Tibial nerve (tissue), 4 donors: ENCODE measurements around the gene TMC8. TPM values are rescaled to one million over a fixed set of nuclear protein-coding genes. Genes with fewer than 3 reads are reported as not detected.

Experiments
- DNase-seq, 2 donors: peaks; one replicate each; pipeline ENCODE4 v3.0.0-alpha.2; 2019; ENCODE audit warnings: low spot score in 2 of 2
- H3K27ac ChIP-seq, 4 donors: fragments of 200-600 bp; sonication (generic) in 3 of 4; one replicate each; pipeline ENCODE4 v1.5.1; 2017 to 2019; ENCODE audit warnings: mild to moderate bottlenecking in 1 of 4
- H3K27me3 ChIP-seq, 2 donors: fragments of 200-600 bp; sonication (generic) in 1 of 2; one replicate each; pipeline versions ENCODE4 v1.5.1 to v1.6.0; 2017 to 2019
- H3K36me3 ChIP-seq, 3 donors: fragments of 200-600 bp; sonication (generic); one replicate each; pipeline ENCODE4 v1.5.1; 2018 to 2019
- H3K4me1 ChIP-seq, 4 donors: fragments of 200-600 bp; sonication (generic) in 3 of 4; one replicate each; pipeline ENCODE4 v1.5.1; 2017 to 2019
- H3K4me3 ChIP-seq, 4 donors: fragments of 200-600 bp; sonication (generic) in 3 of 4; one replicate each; pipeline ENCODE4 v1.5.1; 2017 to 2019; ENCODE audit warnings: mild to moderate bottlenecking in 1 of 4, moderate library complexity in 1 of 4
- H3K9me3 ChIP-seq, 4 donors: fragments of 200-600 bp; sonication (generic) in 3 of 4; one replicate each; pipeline ENCODE4 v1.5.1; 2017 to 2019
- EP300 ChIP-seq, 2 donors: sonication (generic); formaldehyde crosslinking; IDR thresholded peaks; one replicate each; pipeline ENCODE4 v1.6.1; 2017; ENCODE audit warnings: antibody characterized with exemption in 2 of 2, mild to moderate bottlenecking in 1 of 2
- POLR2A ChIP-seq, 2 donors: fragments of 450-650 bp; IDR thresholded peaks; one replicate each; pipeline ENCODE4 v1.6.1; 2017; ENCODE audit warnings: antibody characterized with exemption in 2 of 2, mild to moderate bottlenecking in 2 of 2, moderate library complexity in 2 of 2
- WGBS, 2 donors: methylation state at CpG; one replicate each; pipeline ENCODE4 v1.1.5; 2018; 5-methylcytosine and 5-hydroxymethylcytosine counted together
- total RNA-seq, 4 donors: library from RNA; depleted of rRNA; stranded (reverse); fragments of >200 nt; gene quantifications; one replicate each; pipeline ENCODE4 v1.1.0, GENCODE V29; 2016
- TF ChIP-seq, protein P1 (sequence below), 5 experiments: fragments of 200-600 bp in 3 of 5; fragments of 450-650 bp in 2 of 5; sonication (generic) in 3 of 5; IDR thresholded peaks; one replicate each; pipeline ENCODE4 v1.5.1; 2016 to 2019; ENCODE audit warnings: antibody characterized with exemption in 5 of 5, mild to moderate bottlenecking in 3 of 5, moderate library complexity in 2 of 5

Gene TMC8
- total RNA-seq, 4 donors from 2014 or later: 5.2 to 18.3 (median 6.7) TPM

- H3K27ac ChIP-seq: no peak overlapping the region
- H3K27me3 ChIP-seq: no peaks in the 10 kb centered on the region
- WGBS, 2 donors: 64 to 73% methylated on average over 13 of the region's 13 CpGs
- no peak overlapping the region for H3K4me3 ChIP-seq
- no peak for TF ChIP-seq POLR2A (IDR thresholded peaks at IDR 0.05)
- TF ChIP-seq, protein P1, sequence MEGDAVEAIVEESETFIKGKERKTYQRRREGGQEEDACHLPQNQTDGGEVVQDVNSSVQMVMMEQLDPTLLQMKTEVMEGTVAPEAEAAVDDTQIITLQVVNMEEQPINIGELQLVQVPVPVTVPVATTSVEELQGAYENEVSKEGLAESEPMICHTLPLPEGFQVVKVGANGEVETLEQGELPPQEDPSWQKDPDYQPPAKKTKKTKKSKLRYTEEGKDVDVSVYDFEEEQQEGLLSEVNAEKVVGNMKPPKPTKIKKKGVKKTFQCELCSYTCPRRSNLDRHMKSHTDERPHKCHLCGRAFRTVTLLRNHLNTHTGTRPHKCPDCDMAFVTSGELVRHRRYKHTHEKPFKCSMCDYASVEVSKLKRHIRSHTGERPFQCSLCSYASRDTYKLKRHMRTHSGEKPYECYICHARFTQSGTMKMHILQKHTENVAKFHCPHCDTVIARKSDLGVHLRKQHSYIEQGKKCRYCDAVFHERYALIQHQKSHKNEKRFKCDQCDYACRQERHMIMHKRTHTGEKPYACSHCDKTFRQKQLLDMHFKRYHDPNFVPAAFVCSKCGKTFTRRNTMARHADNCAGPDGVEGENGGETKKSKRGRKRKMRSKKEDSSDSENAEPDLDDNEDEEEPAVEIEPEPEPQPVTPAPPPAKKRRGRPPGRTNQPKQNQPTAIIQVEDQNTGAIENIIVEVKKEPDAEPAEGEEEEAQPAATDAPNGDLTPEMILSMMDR (IDR thresholded peaks at IDR 0.05): no peak
- no peak for TF ChIP-seq EP300 (IDR thresholded peaks at IDR 0.05)
- DNase-seq: no peak
- peaks cover 0 to 80% (median 0%) of the 10 kb centered on the region in 3 donors for H3K36me3 ChIP-seq
- H3K4me1 ChIP-seq: peaks cover 0 to 35% (median 2%) of the 10 kb centered on the region in 4 donors
- no peaks in the 10 kb centered on the region for H3K9me3 ChIP-seq
Observed at GRCh38 chr17:78105551-78105950, 25.0 kb upstream of the TMC8 start.

DNA sequence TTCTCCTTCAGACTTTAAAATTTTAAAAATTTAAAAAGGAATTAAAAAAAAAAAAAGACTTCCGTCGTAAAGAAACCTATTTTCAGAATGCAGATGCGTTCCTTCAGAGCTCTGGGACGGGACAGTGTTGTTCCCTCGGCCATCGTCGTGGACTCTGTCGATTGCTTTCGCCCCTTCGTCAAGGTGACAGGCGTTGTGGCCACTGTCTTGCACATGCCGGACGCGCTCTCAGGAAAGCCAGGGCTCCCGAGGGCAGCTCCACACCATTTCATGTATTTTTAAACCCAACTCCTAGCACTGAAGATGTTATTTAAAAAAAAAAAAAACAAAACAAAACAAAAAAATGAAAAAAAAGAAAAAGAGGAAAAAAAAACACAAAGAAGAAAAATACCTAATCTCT lies 24.4 kb upstream of the TMC8 start:
- Histone ChIP-seq H3K4me1 (peaks cover 0 to 38% (median 2%) of the 10 kb centered on the region in 4 donors), H3K9me3 (no peaks in the 10 kb centered on the region), H3K4me3 (no peak overlapping the region), H3K27me3 (no peaks in the 10 kb centered on the region), H3K27ac (no peak overlapping the region), H3K36me3 (peaks cover 0 to 80% (median 0%) of the 10 kb centered on the region in 3 donors)
- DNase-seq: no peak
- TF ChIP-seq EP300 (IDR thresholded peaks at IDR 0.05) (no peak), POLR2A (IDR thresholded peaks at IDR 0.05) (no peak)
- TF ChIP-seq, protein P1 (IDR thresholded peaks at IDR 0.05): no peak
- 80 to 81% methylated on average over 15 of the region's 15 CpGs for WGBS, 2 donors

GRCh38 chr17:78107457-78107856 lies 23.1 kb upstream of the TMC8 start:
- no peak for DNase-seq
- WGBS, 2 donors: 50 to 56% methylated on average over 10 of the region's 10 CpGs
- H3K9me3 ChIP-seq: no peaks in the 10 kb centered on the region
- peaks cover 0 to 78% (median 0%) of the 10 kb centered on the region in 3 donors for H3K36me3 ChIP-seq
- H3K27ac ChIP-seq: peak overlapping the region in 2 of 4 donors; percentile 45 to 52
- peaks cover 0 to 42% (median 2%) of the 10 kb centered on the region in 4 donors for H3K4me1 ChIP-seq
- H3K27me3 ChIP-seq: no peaks in the 10 kb centered on the region
- TF ChIP-seq EP300 (IDR thresholded peaks at IDR 0.05): no peak
- TF ChIP-seq, protein P1 (IDR thresholded peaks at IDR 0.05): no peak
- TF ChIP-seq POLR2A (IDR thresholded peaks at IDR 0.05): no peak
- no peak overlapping the region for H3K4me3 ChIP-seq

DNA sequence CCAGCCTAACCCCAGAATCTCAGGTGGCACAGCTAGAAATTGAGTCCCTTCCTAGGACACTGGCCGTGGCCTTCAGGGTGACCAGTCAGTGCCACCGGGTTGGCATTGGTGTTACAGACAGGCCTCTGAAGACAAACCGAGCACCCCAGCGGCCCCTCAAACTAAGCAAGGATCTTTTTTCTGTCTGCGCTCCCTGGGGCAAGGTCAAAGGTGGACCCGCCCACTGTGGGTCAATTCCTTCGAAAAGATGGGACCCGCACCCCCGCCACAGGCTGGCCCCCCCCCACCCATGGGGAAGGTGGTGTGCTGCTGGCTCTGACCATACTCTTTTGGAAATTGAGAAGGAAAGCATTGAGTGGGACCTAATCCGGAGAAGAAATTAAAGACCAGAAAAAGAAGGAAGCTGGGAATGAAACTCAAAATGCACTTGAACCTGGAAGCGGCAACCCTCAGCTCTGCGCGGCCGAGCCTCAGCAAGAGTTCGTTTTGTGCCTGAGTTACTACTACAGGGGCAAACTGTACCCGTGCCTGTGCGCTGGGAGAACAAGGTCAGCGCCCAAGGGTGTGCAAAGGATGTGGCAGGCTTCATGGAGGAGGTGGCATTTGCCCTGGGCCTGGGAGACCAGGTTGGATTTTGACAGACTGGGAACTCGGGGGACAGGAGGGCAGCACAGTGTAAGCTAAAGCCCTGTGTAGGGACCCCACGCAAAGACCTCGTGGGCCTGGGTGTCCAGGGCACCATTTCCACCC lies 22.4 kb upstream of the TMC8 start:
- TF ChIP-seq POLR2A (IDR thresholded peaks at IDR 0.05) (no peak), EP300 (IDR thresholded peaks at IDR 0.05) (no peak)
- TF ChIP-seq, protein P1 (IDR thresholded peaks at IDR 0.05): no peak
- DNase-seq: no peak
- 70 to 77% methylated on average over 21 of the region's 21 CpGs for WGBS, 2 donors
- Histone ChIP-seq H3K27me3 (no peaks in the 10 kb centered on the region), H3K4me3 (no peak overlapping the region), H3K27ac (peak overlapping the region in 2 of 4 donors; percentile 45 to 52), H3K4me1 (peaks cover 0 to 46% (median 4%) of the 10 kb centered on the region in 4 donors), H3K9me3 (no peaks in the 10 kb centered on the region), H3K36me3 (peaks cover 0 to 77% (median 0%) of the 10 kb centered on the region in 3 donors)

DNA sequence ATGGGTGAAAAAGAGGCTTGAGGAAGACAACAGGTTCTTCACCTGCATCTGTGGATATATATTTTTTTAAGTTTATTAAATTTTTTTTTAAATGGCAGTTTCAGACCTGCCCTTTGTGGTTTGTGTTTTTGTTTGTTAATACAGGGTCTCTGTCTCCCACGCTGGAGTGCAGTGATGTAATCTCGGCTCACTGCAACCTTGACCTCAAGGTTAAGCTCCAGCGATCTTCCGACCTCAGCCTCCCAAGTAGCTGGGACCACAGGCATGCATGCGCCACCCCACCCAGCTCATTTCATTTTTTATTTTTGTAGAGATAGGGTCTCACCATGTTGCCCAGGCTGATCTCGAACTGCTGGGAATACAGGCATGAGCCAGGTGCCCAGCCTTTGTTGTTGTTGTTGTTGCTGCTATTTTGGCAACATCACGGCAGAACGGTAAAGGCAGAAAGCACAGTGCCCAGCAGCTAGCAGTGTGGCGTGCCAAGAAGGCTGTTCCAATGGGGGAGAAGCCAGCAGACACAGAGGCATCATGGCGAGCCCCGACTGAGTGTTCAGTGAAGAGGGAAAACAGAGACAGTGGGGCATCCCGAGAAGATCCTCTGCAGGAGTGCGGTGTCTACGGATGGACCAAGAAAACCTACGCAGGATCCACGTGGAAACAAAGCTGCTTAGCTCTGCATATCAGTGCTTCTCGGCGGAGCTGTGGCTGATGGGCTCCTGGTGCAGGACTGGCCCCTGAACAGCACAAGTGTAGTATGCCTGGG lies 21.7 kb upstream of the TMC8 start:
- Histone ChIP-seq H3K4me1 (peaks cover 0 to 54% (median 7%) of the 10 kb centered on the region in 4 donors), H3K27ac (peak overlapping the region in 2 of 4 donors; percentile 26 to 45), H3K27me3 (no peaks in the 10 kb centered on the region), H3K36me3 (peaks cover 0 to 75% (median 0%) of the 10 kb centered on the region in 3 donors), H3K4me3 (no peak overlapping the region), H3K9me3 (no peaks in the 10 kb centered on the region)
- DNase-seq: no peak
- no peak for TF ChIP-seq EP300 (IDR thresholded peaks at IDR 0.05)
- 54 to 58% methylated on average over 18 of the region's 18 CpGs for WGBS, 2 donors
